Measurements from ENCODE around the gene ZSCAN16. TPM values are rescaled to one million over a fixed set of nuclear protein-coding genes. Genes with fewer than 3 reads are reported as not detected.

Gene ZSCAN16
- total and polyA plus RNA-seq, 10 of the 15 experiments (the other 5 are each of a cell fraction or from before 2014, with no cell fraction given) = 4.6 to 13.8 (median 10.3) TPM

DNA sequence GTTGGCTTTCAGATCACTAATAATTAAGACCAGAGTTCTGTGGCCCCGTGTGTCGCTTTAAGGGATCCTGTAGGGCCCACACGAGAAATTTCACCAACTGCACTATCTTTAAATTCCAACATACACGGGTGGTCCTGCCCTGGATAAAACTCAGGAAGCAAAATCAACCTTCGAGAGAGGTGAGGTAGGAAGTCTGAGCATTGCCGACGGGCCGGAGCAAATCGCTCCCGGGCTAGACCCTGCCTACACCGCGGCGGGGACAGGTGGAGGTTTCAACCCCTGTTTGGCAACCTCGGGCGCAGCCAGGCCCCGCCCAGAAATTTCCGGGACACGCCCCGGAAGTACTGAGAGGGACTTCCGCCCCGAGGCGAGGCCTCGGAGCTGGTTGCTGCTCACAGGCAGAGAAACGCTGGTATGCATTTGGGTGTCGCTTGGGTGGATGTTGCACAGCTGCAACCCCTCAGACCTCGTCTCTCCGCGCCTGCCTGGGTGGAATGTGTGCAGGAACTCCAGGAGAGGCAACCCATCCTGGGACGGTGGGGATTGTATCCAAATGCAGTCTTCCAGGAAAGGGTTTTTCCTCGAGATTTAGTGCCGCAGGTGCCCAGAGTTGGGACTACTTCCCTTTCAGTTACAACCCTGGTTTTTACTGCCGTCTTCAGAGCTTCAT, 37.1 kb downstream of the ZSCAN16 start (continued):
- no peak for TF ChIP-seq CEBPB (IDR thresholded peaks at IDR 0.05; ENCODE audit: borderline replicate concordance in 1 of 2, low read depth in 2 of 2, low read length in 2 of 2)
- TF ChIP-seq BRCA1 (IDR thresholded peaks at IDR 0.05; ENCODE audit: low read depth, low read length) = no peak
- peak; percentile 85 for TF ChIP-seq GABPA (IDR thresholded peaks at IDR 0.05; ENCODE audit: low read depth)
- TF ChIP-seq NR2C1 (IDR thresholded peaks at IDR 0.05) = no peak
- no peak for TF ChIP-seq USF1 (IDR thresholded peaks at IDR 0.05; ENCODE audit: borderline replicate concordance, extremely low read length, insufficient read depth, low read depth, low read length)
- TF ChIP-seq MYC (IDR thresholded peaks at IDR 0.05; ENCODE audit: insufficient read depth, insufficient read length, insufficient replicate concordance, low read length, severe bottlenecking) = no peak
- TF ChIP-seq, protein P1, sequence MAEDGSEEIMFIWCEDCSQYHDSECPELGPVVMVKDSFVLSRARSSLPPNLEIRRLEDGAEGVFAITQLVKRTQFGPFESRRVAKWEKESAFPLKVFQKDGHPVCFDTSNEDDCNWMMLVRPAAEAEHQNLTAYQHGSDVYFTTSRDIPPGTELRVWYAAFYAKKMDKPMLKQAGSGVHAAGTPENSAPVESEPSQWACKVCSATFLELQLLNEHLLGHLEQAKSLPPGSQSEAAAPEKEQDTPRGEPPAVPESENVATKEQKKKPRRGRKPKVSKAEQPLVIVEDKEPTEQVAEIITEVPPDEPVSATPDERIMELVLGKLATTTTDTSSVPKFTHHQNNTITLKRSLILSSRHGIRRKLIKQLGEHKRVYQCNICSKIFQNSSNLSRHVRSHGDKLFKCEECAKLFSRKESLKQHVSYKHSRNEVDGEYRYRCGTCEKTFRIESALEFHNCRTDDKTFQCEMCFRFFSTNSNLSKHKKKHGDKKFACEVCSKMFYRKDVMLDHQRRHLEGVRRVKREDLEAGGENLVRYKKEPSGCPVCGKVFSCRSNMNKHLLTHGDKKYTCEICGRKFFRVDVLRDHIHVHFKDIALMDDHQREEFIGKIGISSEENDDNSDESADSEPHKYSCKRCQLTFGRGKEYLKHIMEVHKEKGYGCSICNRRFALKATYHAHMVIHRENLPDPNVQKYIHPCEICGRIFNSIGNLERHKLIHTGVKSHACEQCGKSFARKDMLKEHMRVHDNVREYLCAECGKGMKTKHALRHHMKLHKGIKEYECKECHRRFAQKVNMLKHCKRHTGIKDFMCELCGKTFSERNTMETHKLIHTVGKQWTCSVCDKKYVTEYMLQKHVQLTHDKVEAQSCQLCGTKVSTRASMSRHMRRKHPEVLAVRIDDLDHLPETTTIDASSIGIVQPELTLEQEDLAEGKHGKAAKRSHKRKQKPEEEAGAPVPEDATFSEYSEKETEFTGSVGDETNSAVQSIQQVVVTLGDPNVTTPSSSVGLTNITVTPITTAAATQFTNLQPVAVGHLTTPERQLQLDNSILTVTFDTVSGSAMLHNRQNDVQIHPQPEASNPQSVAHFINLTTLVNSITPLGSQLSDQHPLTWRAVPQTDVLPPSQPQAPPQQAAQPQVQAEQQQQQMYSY (CRISPR knock-in tag; IDR thresholded peaks at IDR 0.05) = 0 out of 2 replicates have a peak, but pooled peaks have one; percentile 23
- no peak for TF ChIP-seq ZZZ3 (IDR thresholded peaks at IDR 0.05; ENCODE audit: control insufficient read depth, insufficient read length, low read depth)
- TF ChIP-seq KLF5 (IDR thresholded peaks at IDR 0.05; ENCODE audit: partially characterized antibody) = no peak
- TF ChIP-seq, protein P2, sequence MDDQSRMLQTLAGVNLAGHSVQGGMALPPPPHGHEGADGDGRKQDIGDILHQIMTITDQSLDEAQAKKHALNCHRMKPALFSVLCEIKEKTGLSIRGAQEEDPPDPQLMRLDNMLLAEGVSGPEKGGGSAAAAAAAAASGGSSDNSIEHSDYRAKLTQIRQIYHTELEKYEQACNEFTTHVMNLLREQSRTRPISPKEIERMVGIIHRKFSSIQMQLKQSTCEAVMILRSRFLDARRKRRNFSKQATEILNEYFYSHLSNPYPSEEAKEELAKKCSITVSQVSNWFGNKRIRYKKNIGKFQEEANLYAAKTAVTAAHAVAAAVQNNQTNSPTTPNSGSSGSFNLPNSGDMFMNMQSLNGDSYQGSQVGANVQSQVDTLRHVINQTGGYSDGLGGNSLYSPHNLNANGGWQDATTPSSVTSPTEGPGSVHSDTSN (IDR thresholded peaks at IDR 0.05; ENCODE audit: insufficient replicate concordance, low read depth, low read length) = no peak
- 0 out of 3 replicates have a peak, but pooled peaks of 1 of the 2 experiments have one; percentile 21 for TF ChIP-seq EGR1 (IDR thresholded peaks at IDR 0.05; ENCODE audit: borderline replicate concordance in 1 of 2, low read depth in 2 of 2, low read length in 2 of 2)
- TF ChIP-seq JUNB (IDR thresholded peaks at IDR 0.05) = no peak
- no peak for TF ChIP-seq TARDBP (IDR thresholded peaks at IDR 0.05; ENCODE audit: borderline replicate concordance)
- TF ChIP-seq, protein P3, sequence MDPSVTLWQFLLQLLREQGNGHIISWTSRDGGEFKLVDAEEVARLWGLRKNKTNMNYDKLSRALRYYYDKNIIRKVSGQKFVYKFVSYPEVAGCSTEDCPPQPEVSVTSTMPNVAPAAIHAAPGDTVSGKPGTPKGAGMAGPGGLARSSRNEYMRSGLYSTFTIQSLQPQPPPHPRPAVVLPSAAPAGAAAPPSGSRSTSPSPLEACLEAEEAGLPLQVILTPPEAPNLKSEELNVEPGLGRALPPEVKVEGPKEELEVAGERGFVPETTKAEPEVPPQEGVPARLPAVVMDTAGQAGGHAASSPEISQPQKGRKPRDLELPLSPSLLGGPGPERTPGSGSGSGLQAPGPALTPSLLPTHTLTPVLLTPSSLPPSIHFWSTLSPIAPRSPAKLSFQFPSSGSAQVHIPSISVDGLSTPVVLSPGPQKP (IDR thresholded peaks at IDR 0.05; ENCODE audit: low read depth, low read length) = peak; percentile 99
- TF ChIP-seq, protein P4, sequence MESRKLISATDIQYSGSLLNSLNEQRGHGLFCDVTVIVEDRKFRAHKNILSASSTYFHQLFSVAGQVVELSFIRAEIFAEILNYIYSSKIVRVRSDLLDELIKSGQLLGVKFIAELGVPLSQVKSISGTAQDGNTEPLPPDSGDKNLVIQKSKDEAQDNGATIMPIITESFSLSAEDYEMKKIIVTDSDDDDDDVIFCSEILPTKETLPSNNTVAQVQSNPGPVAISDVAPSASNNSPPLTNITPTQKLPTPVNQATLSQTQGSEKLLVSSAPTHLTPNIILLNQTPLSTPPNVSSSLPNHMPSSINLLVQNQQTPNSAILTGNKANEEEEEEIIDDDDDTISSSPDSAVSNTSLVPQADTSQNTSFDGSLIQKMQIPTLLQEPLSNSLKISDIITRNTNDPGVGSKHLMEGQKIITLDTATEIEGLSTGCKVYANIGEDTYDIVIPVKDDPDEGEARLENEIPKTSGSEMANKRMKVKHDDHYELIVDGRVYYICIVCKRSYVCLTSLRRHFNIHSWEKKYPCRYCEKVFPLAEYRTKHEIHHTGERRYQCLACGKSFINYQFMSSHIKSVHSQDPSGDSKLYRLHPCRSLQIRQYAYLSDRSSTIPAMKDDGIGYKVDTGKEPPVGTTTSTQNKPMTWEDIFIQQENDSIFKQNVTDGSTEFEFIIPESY (IDR thresholded peaks at IDR 0.05) = no peak
- 0 out of 2 replicates have a peak, but pooled peaks have one; percentile 14 for TF ChIP-seq NR2F1 (conservative IDR thresholded peaks at IDR 0.05)

Measured in GM12878 (cell line).